GM18499 (cell line): Measurements from ENCODE around the gene SNTG2.
A peak's percentile ranks its signal among the peaks of the same experiment; 100 is the strongest.

Source experiments
- ATAC-seq: cut with Tn5 transposase; IDR thresholded peaks from one replicate; pipeline ENCODE4 v1.9.1; 2021; ENCODE audit warnings: moderate number of reproducible peaks; ENCODE audit not compliant: insufficient read depth, unreplicated experiment

The SNTG2 gene

GRCh38 chr2:949384-950079 is 1.1 kb upstream of the SNTG2 start:
- no peak for ATAC-seq

- ATAC-seq: no peak
Observed at GRCh38 chr2:951224-952006, 766 bp downstream of the SNTG2 start.

- ATAC-seq: no peak
Observed at GRCh38 chr2:953408-953807, 2.8 kb downstream of the SNTG2 start.

GRCh38 chr2:953975-954686 is 3.5 kb downstream of the SNTG2 start:
- ATAC-seq: no peak

- ATAC-seq: no peak
Observed at GRCh38 chr2:954687-955000, 4.0 kb downstream of the SNTG2 start.

GRCh38 chr2:955829-956731 is 5.4 kb downstream of the SNTG2 start:
- ATAC-seq: no peak

- no peak for ATAC-seq
Observed at GRCh38 chr2:959457-959856, 8.8 kb downstream of the SNTG2 start.

GRCh38 chr2:960061-960736 is 9.6 kb downstream of the SNTG2 start:
- ATAC-seq: no peak

GRCh38 chr2:961786-962185 is 11.1 kb downstream of the SNTG2 start:
- ATAC-seq: no peak

GRCh38 chr2:963876-964275 is 13.2 kb downstream of the SNTG2 start:
- ATAC-seq: no peak

GRCh38 chr2:964562-964961 is 13.9 kb downstream of the SNTG2 start:
- ATAC-seq: no peak

GRCh38 chr2:965640-966147 is 15.0 kb downstream of the SNTG2 start:
- ATAC-seq: no peak

GRCh38 chr2:973129-973528 is 22.5 kb downstream of the SNTG2 start:
- no peak for ATAC-seq

GRCh38 chr2:974054-974453 is 23.4 kb downstream of the SNTG2 start:
- peak; percentile 56 for ATAC-seq

- no peak for ATAC-seq
Observed at GRCh38 chr2:974502-974901, 23.9 kb downstream of the SNTG2 start.

GRCh38 chr2:975095-975494 is 24.4 kb downstream of the SNTG2 start:
- no peak for ATAC-seq

- ATAC-seq: peak; percentile 53
Observed at GRCh38 chr2:979069-979928, 28.6 kb downstream of the SNTG2 start.

GRCh38 chr2:980176-980575 is 29.5 kb downstream of the SNTG2 start:
- ATAC-seq: no peak

GRCh38 chr2:981258-981657 is 30.6 kb downstream of the SNTG2 start:
- ATAC-seq: no peak
